HepG2 (cell line): ENCODE data around the gene ABCB9. TPM values are rescaled to one million over a fixed set of nuclear protein-coding genes. Genes with fewer than 3 reads are reported as not detected.

Experiments used
- ATAC-seq: fragments of 200-7000 bp; cut with Tn5 transposase; 3 replicates; pipeline ENCODE4 v1.9.1; 2020; ENCODE audit warnings: mild to moderate bottlenecking, moderate library complexity
- BruUV-seq: library from RNA; stranded (reverse); fragments of 400-500 nt; replicated peaks from 2 replicates; lab custom pipeline; 2021; lab: Mats Ljungman, UMichigan
- CTCF ChIA-PET: fragments of 300-600 bp; formaldehyde crosslinking; extraction: SDS; loops from one replicate; lab custom pipeline; 2021; ENCODE audit warnings: low total read pairs, inconsistent platforms, low intra/inter-chr PET ratio; lab: Yijun Ruan, JAX
- POLR2A ChIA-PET: fragments of 350-600 bp; sonication (Branson Sonifier 250); formaldehyde crosslinking; loops from one replicate; lab custom pipeline; 2020; ENCODE audit warnings: antibody characterized with exemption, inconsistent platforms; lab: Yijun Ruan, JAX
- DNase-seq: peaks from one replicate; pipeline ENCODE4 v3.0.0-alpha.2; 2015; ENCODE audit warnings: low spot score
- FAIRE-seq: peaks from 3 replicates; lab custom pipeline; 2011; peaks lifted over from hg19 to GRCh38; lab: Jason Lieb, UNC
- H2AFZ ChIP-seq: one replicate; pipeline ENCODE4 v1.6.1; 2011; ENCODE audit warnings: low read length, inconsistent platforms
- H3K27ac ChIP-seq: fragments of 300-600 bp; 3 replicates; pipeline ENCODE4 v1.8.0; 2011; ENCODE audit warnings: mixed run types, mild to moderate bottlenecking, mixed read lengths, low read length, inconsistent platforms; ENCODE audit not compliant: insufficient read depth; ENCODE audit errors: extremely low read length
- H3K27me3 ChIP-seq, 2 experiments: fragments of 200-600 bp in 1 of 2; 2 replicates in 1 of 2; 3 replicates in 1 of 2; pipeline versions ENCODE4 v1.6.0 to v1.8.0; 2011; ENCODE audit warnings: low read length in 2 of 2, mild to moderate bottlenecking in 2 of 2, moderate library complexity in 2 of 2, inconsistent platforms in 1 of 2; ENCODE audit not compliant: insufficient read depth in 2 of 2, control insufficient read depth in 1 of 2
- H3K36me3 ChIP-seq, 2 experiments: fragments of 200-600 bp in 1 of 2; replicated peaks in 1 of 2; 2 replicates in 1 of 2; 3 replicates in 1 of 2; pipeline versions ENCODE4 v1.5.1 to v1.8.0; 2011; ENCODE audit warnings: low read length in 2 of 2, inconsistent platforms in 1 of 2; ENCODE audit not compliant: insufficient read depth in 2 of 2, control insufficient read depth in 1 of 2
- H3K4me1 ChIP-seq: 2 replicates; pipeline ENCODE4 v1.5.1; 2012; ENCODE audit warnings: low read length, inconsistent platforms; ENCODE audit not compliant: insufficient read depth
- H3K4me2 ChIP-seq: 2 replicates; pipeline ENCODE4 v1.6.0; 2011; ENCODE audit warnings: low read depth, low read length, inconsistent platforms
- H3K4me3 ChIP-seq, 3 experiments: fragments of 200-600 bp in 1 of 3; sonication (generic), shearing (Covaris generic) in 1 of 3; replicated peaks in 1 of 3; 2 replicates each; pipeline ENCODE4 v1.5.1; 2011 to 2016; ENCODE audit warnings: low read length in 3 of 3, inconsistent platforms in 2 of 3, low read depth in 2 of 3, mild to moderate bottlenecking in 2 of 3, control low read depth in 1 of 3, mixed read lengths in 1 of 3; ENCODE audit not compliant: insufficient read depth in 1 of 3
- H3K79me2 ChIP-seq: one replicate; pipeline ENCODE4 v1.6.1; 2011; ENCODE audit warnings: low read length, inconsistent platforms; ENCODE audit not compliant: insufficient read depth
- H3K9ac ChIP-seq: 2 replicates; pipeline ENCODE4 v1.6.0; 2011; ENCODE audit warnings: mild to moderate bottlenecking, low read depth, low read length, inconsistent platforms; ENCODE audit not compliant: insufficient read depth
- H3K9me3 ChIP-seq: 2 replicates; pipeline ENCODE4 v1.5.1; 2012; ENCODE audit warnings: mild to moderate bottlenecking, low read length
- H4K20me1 ChIP-seq: 2 replicates; pipeline ENCODE4 v1.6.0; 2011; ENCODE audit warnings: inconsistent platforms, mild to moderate bottlenecking, low read length, moderate library complexity; ENCODE audit not compliant: insufficient read depth
- AKAP8 ChIP-seq: sonication (generic); formaldehyde crosslinking; IDR thresholded peaks from 2 replicates; pipeline ENCODE4 v1.5.1; 2020; ENCODE audit warnings: mild to moderate bottlenecking, missing genetic modification reagents
- BRD4 ChIP-seq: sonication (generic); formaldehyde crosslinking; IDR thresholded peaks from 2 replicates; pipeline ENCODE4 v1.4.0; 2020; ENCODE audit warnings: missing genetic modification reagents
- HCFC1 ChIP-seq: fragments of 150-350 bp; IDR thresholded peaks from 2 replicates; pipeline ENCODE4 v1.6.1; 2014; ENCODE audit warnings: low read depth, low read length
- MTA1 ChIP-seq: sonication (generic); formaldehyde crosslinking; IDR thresholded peaks from 2 replicates; pipeline ENCODE4 v1.4.0; 2020; ENCODE audit warnings: missing genetic modification reagents, mild to moderate bottlenecking, borderline replicate concordance
- NFE2 ChIP-seq: sonication (generic); formaldehyde crosslinking; IDR thresholded peaks from 2 replicates; pipeline ENCODE4 v1.4.0; 2020; ENCODE audit warnings: missing genetic modification reagents
- NKX3-1 ChIP-seq: sonication (generic); formaldehyde crosslinking; IDR thresholded peaks from 2 replicates; pipeline ENCODE4 v1.5.0; 2020; ENCODE audit warnings: missing genetic modification reagents
- PHF8 ChIP-seq: sonication (generic); formaldehyde crosslinking; IDR thresholded peaks from 2 replicates; pipeline ENCODE4 v1.5.0; 2020; ENCODE audit warnings: missing genetic modification reagents
- PITX1 ChIP-seq: sonication (generic); formaldehyde crosslinking; IDR thresholded peaks from 2 replicates; pipeline ENCODE4 v1.5.1; 2020; ENCODE audit warnings: mild to moderate bottlenecking, missing genetic modification reagents
- TFE3 ChIP-seq: IDR thresholded peaks from 2 replicates; pipeline ENCODE4 v1.6.1; 2016
- ZBTB20 ChIP-seq: sonication (generic); formaldehyde crosslinking; IDR thresholded peaks from 2 replicates; pipeline ENCODE4 v1.8.1; 2023; ENCODE audit warnings: missing genetic modification reagents, low read depth, mild to moderate bottlenecking, borderline replicate concordance
- ZNF335 ChIP-seq: sonication (generic); formaldehyde crosslinking; IDR thresholded peaks from 2 replicates; pipeline ENCODE4 v1.4.0; 2020; ENCODE audit warnings: missing genetic modification reagents
- ZNF451 ChIP-seq: sonication (generic); formaldehyde crosslinking; IDR thresholded peaks from 2 replicates; pipeline ENCODE4 v1.5.0; 2020; ENCODE audit warnings: mild to moderate bottlenecking, missing genetic modification reagents
- ZNF781 ChIP-seq: sonication (generic); formaldehyde crosslinking; IDR thresholded peaks from 2 replicates; pipeline ENCODE4 v1.5.1; 2020; ENCODE audit warnings: borderline replicate concordance, mild to moderate bottlenecking, missing genetic modification reagents; ENCODE audit errors: not compliant biosample characterization
- ZSCAN31 ChIP-seq: sonication (generic); formaldehyde crosslinking; IDR thresholded peaks from 2 replicates; pipeline ENCODE4 v1.5.0; 2020; ENCODE audit warnings: low read depth, mild to moderate bottlenecking, missing genetic modification reagents
- WGBS: methylation state at CpG from one replicate; pipeline ENCODE4 v1.1.6; 2017; ENCODE audit warnings: low lambda C conversion rate; 5-methylcytosine and 5-hydroxymethylcytosine counted together
- in situ Hi-C: cut with HindIII; loops from 2 replicates; pipeline ENCODE4 v1.10.0; 2017; ENCODE audit warnings: low pct_unique_long_range_greater_than_20kb; ENCODE audit not compliant: extremely low pct_ligation_motif_present
- intact Hi-C: fragments of 100-400 bp; cut with micrococcal nuclease; formaldehyde crosslinking; loops from one replicate; pipeline ENCODE4 v1.10.0; 2022; ENCODE audit not compliant: unreplicated experiment
- polyA plus RNA-seq, 8 experiments: library from polyadenylated mRNA; depleted of rRNA in 3 of 8; stranded (reverse) in 7 of 8; unstranded in 1 of 8; fragments of >200 nt; fragmentation: Illumina TruSeq in 4 of 8; extraction: Trizol in 4 of 8; gene quantifications; 2 replicates each; pipeline versions ENCODE4 v1.2.1 to v1.2.3, GENCODE V29; 2011 to 2016; ENCODE audit warnings: low read depth in 4 of 8, missing spikeins in 1 of 8, mixed read lengths in 1 of 8; ENCODE audit not compliant: insufficient read depth in 1 of 8
- total RNA-seq, 5 experiments: library from RNA; depleted of rRNA; stranded (reverse); fragments of >200 nt; fragmentation: Illumina TruSeq; extraction: Trizol; gene quantifications; 2 replicates each; pipeline ENCODE4 v1.2.3, GENCODE V29; 2016; ENCODE audit warnings: low read depth in 1 of 5
- TF ChIP-seq, protein P1 (sequence below): sonication (generic); formaldehyde crosslinking; IDR thresholded peaks from 2 replicates; pipeline ENCODE4 v1.5.0; 2020; ENCODE audit warnings: mild to moderate bottlenecking, missing genetic modification reagents

The ABCB9 gene
- total and polyA plus RNA-seq, 2 of the 13 experiments (the other 11 are each of a cell fraction or from before 2014, with no cell fraction given) = 5.1 to 6.0 TPM

DNA sequence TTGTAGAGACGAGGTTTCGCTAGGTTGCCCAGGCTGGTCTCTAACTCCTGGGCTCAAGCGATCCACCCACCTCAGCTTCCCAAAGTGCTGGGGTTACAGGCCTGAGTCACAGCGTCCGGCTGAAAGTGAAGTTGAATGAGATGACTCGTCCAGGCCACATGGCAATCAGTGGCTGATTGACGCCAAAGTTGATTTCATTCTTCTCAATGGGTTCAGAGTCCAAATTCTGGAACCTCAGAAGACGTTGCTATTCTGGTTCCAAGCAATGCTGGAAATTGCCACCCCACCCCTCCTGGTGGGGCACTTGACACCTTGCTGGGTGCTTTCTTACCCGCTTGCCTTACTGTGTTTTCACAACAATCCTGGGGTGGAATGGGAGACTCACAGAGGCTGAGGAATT, 14.9 kb downstream of the ABCB9 start (continued):
- TF ChIP-seq ZNF451 (CRISPR knock-in tag) (no peak), NFE2 (CRISPR knock-in tag) (no peak)

GRCh38 chr12:122949816-122950675, 16.2 kb downstream of the ABCB9 start:
- Histone ChIP-seq H2AFZ (no peak overlapping the region), H3K4me2 (no peak overlapping the region), H3K79me2 (no peaks in the 10 kb centered on the region), H3K27ac (no peak overlapping the region), H3K4me3 (no peak overlapping the region)
- BruUV-seq = no TSS peak
- WGBS = 94% methylated on average over 13 of the region's 27 CpGs
- in situ Hi-C loops = loop anchor here (5.0 kb wide), 1 partner anchor 83 kb away; no protein-coding TSS in a partner anchor
- POLR2A ChIA-PET = no interaction called here
- CTCF ChIA-PET = no interaction called here
- no peak for TF ChIP-seq MTA1
- TF ChIP-seq AKAP8 (CRISPR knock-in tag) = no peak
- no peak for TF ChIP-seq BRD4
- no peak for TF ChIP-seq PHF8
- TF ChIP-seq, protein P1, sequence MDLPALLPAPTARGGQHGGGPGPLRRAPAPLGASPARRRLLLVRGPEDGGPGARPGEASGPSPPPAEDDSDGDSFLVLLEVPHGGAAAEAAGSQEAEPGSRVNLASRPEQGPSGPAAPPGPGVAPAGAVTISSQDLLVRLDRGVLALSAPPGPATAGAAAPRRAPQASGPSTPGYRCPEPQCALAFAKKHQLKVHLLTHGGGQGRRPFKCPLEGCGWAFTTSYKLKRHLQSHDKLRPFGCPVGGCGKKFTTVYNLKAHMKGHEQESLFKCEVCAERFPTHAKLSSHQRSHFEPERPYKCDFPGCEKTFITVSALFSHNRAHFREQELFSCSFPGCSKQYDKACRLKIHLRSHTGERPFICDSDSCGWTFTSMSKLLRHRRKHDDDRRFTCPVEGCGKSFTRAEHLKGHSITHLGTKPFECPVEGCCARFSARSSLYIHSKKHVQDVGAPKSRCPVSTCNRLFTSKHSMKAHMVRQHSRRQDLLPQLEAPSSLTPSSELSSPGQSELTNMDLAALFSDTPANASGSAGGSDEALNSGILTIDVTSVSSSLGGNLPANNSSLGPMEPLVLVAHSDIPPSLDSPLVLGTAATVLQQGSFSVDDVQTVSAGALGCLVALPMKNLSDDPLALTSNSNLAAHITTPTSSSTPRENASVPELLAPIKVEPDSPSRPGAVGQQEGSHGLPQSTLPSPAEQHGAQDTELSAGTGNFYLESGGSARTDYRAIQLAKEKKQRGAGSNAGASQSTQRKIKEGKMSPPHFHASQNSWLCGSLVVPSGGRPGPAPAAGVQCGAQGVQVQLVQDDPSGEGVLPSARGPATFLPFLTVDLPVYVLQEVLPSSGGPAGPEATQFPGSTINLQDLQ (CRISPR knock-in tag) = no peak
- TF ChIP-seq ZBTB20 = no peak
- TF ChIP-seq NKX3-1 (CRISPR knock-in tag) = no peak
- no peak for TF ChIP-seq HCFC1
- TF ChIP-seq ZNF335 = no peak
- no peak for TF ChIP-seq TFE3 (CRISPR knock-in tag)
- no peak for TF ChIP-seq ZSCAN31 (CRISPR knock-in tag)
- TF ChIP-seq ZNF781 (CRISPR knock-in tag) = no peak
- TF ChIP-seq PITX1 (CRISPR knock-in tag) = no peak
- TF ChIP-seq, all 625 proteins: peak for 0
- no peaks in the 10 kb centered on the region for H3K27me3 ChIP-seq
- H3K9ac ChIP-seq = no peak overlapping the region
- peaks cover 0 to 1% of the 10 kb centered on the region in 2 experiments; a peak in 1 of 5 replicates for H3K36me3 ChIP-seq
- H4K20me1 ChIP-seq = no peaks in the 10 kb centered on the region
- DNase-seq (no peak), FAIRE-seq (no peak), ATAC-seq (no peak)
- H3K4me1 ChIP-seq = peaks cover 21% of the 10 kb centered on the region
- no peaks in the 10 kb centered on the region for H3K9me3 ChIP-seq
- intact Hi-C loops = no loop called here
